Glutamatergic neuron (in vitro differentiated cells): ENCODE data around the gene LAMB4. TPM values are rescaled to one million over a fixed set of nuclear protein-coding genes. Genes with fewer than 3 reads are reported as not detected.

Source experiments
- DNase-seq: peaks from one replicate; pipeline ENCODE4 v3.0.0; 2022
- H3K27ac Mint-ChIP-seq: one replicate; pipeline ENCODE4 v1.8.0; 2020; ENCODE audit warnings: mild to moderate bottlenecking, mixed read lengths, inconsistent platforms; ENCODE audit not compliant: unreplicated experiment
- H3K27me3 Mint-ChIP-seq: one replicate; pipeline ENCODE4 v1.8.0; 2020; ENCODE audit warnings: mild to moderate bottlenecking, moderate library complexity, mixed read lengths, inconsistent platforms; ENCODE audit not compliant: unreplicated experiment
- H3K36me3 Mint-ChIP-seq: one replicate; pipeline ENCODE4 v1.8.0; 2020; ENCODE audit warnings: mild to moderate bottlenecking, mixed read lengths, inconsistent platforms; ENCODE audit not compliant: unreplicated experiment
- H3K4me1 Mint-ChIP-seq: one replicate; pipeline ENCODE4 v1.8.0; 2020; ENCODE audit warnings: mild to moderate bottlenecking, low read depth, mixed read lengths, inconsistent platforms; ENCODE audit not compliant: unreplicated experiment
- H3K4me3 Mint-ChIP-seq: one replicate; pipeline ENCODE4 v1.8.0; 2020; ENCODE audit warnings: mild to moderate bottlenecking, mixed read lengths, inconsistent platforms; ENCODE audit not compliant: unreplicated experiment
- H3K9me3 Mint-ChIP-seq: one replicate; pipeline ENCODE4 v1.8.0; 2020; ENCODE audit warnings: mild to moderate bottlenecking, moderate library complexity, mixed read lengths, inconsistent platforms; ENCODE audit not compliant: unreplicated experiment
- total RNA-seq: library from RNA; stranded (reverse); fragmentation: NEBNext Ultra II Directional; extraction: Animal tissue kit (Norgen Biotek cat#: 25700); gene quantifications from one replicate; pipeline ENCODE4 v1.2.1, GENCODE V29; 2021; ENCODE audit not compliant: unreplicated experiment
- TF ChIP-seq, protein P1 (sequence below): fragments of 200-600 bp; sonication (generic); IDR thresholded peaks from one replicate; pipeline ENCODE4 v1.5.0; 2021; ENCODE audit not compliant: partially characterized antibody, unreplicated experiment

Gene LAMB4
- total RNA-seq, 1 donor from 2014 or later, result not detected

DNA sequence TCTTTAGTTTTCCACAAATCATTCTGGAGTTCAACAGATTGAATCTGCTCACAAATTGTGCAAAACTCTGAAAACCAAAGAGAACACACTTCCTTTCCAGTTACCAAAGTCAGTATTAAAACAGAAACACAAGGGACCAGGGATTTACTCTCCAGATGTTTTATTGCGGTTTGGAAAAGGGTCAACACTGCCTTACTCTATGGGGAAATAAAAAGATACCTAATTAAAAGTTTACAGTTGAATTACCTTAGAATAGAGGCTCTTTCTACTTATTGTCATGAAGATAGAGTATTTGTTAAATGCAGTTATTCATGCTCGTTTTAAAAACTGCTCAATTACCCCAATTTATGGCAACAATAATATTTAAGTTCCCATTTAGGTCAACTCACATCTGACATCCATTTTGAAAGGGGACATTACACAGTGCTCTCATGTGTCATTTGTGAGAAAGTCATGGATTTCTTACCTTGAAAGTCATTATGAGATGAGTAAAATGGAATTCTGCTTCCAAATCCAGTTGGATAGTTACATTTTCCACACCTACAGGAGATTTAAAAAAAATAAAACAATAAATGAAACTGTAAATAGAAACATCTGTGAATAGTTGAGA, 135.6 kb downstream of the LAMB4 start:
- H3K4me1 Mint-ChIP-seq, result peaks cover 56% of the 10 kb centered on the region
- peak overlapping the region; percentile 83 for H3K27ac Mint-ChIP-seq
- H3K4me3 Mint-ChIP-seq, result peak overlapping the region; percentile 52

DNA sequence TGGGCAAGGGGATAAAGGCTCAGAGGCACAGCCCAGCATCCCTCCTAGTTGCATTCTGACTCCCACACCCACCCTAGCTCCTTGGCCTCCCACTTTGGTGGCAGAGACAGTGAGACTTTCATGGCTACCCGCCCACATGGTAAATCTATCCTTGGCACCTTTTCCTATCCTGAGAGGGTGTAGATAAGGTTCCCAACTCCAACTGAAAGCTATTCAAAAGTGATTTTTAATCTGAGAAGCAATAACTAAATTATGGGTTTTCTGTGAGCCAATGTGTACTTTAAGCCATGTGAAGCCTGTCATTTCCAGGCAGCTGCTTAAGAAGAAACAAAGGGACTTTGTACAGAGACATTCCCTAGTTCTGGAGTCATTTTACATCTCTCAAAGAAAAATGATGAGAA, 136.3 kb downstream of the LAMB4 start:
- no peak overlapping the region for H3K4me3 Mint-ChIP-seq
- peaks cover 52% of the 10 kb centered on the region for H3K4me1 Mint-ChIP-seq
- DNase-seq, result no peak
- peaks cover 5% of the 10 kb centered on the region for H3K36me3 Mint-ChIP-seq
- TF ChIP-seq, protein P1, sequence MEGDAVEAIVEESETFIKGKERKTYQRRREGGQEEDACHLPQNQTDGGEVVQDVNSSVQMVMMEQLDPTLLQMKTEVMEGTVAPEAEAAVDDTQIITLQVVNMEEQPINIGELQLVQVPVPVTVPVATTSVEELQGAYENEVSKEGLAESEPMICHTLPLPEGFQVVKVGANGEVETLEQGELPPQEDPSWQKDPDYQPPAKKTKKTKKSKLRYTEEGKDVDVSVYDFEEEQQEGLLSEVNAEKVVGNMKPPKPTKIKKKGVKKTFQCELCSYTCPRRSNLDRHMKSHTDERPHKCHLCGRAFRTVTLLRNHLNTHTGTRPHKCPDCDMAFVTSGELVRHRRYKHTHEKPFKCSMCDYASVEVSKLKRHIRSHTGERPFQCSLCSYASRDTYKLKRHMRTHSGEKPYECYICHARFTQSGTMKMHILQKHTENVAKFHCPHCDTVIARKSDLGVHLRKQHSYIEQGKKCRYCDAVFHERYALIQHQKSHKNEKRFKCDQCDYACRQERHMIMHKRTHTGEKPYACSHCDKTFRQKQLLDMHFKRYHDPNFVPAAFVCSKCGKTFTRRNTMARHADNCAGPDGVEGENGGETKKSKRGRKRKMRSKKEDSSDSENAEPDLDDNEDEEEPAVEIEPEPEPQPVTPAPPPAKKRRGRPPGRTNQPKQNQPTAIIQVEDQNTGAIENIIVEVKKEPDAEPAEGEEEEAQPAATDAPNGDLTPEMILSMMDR, result no peak
- H3K27ac Mint-ChIP-seq, result no peak overlapping the region
- peaks cover 2% of the 10 kb centered on the region for H3K9me3 Mint-ChIP-seq
- no peaks in the 10 kb centered on the region for H3K27me3 Mint-ChIP-seq

More for the DNA sequence above, 135.6 kb downstream of the LAMB4 start:
- Mint-ChIP-seq H3K36me3 (peaks cover 5% of the 10 kb centered on the region), H3K9me3 (peaks cover 2% of the 10 kb centered on the region), H3K27me3 (no peaks in the 10 kb centered on the region)
- TF ChIP-seq, protein P1, result no peak
- no peak for DNase-seq

DNA sequence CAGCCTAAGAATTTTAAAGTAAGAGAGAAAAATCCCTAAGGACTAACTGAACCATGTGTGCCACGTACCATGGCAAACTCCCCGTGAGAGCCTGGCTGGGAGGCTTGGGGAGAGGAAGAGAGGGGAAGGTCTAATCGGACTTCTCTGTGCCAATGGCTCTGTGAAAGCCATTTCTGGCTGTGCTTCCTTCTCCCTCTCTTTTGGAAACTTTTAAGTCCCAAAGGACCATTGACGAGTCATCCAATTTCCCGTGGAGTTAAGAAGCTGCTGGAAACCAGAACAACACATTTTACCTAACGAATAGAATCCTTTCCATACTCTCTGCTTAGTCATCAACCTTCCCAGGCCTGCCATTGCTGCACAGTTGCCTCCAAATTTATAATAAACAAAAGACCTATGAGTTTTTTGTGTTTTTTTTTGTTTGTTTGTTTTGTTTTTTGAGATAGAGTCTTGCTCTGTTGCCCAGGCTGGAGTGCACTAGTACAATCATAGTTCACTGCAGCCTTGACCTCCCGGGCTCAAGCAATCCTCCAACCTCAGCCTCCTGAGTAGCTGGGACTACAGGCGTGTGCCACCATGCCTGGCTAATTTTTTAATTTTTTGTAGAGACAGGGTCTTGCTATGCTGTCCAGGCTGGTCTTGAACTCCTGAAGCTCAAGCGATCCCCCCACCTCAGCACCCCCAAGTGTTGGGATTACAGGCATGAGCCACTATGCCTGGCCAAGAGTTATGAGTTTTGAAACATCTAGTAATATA, 140.4 kb downstream of the LAMB4 start:
- no peaks in the 10 kb centered on the region for H3K27me3 Mint-ChIP-seq
- H3K4me1 Mint-ChIP-seq, result peaks cover 23% of the 10 kb centered on the region
- peaks cover 2% of the 10 kb centered on the region for H3K9me3 Mint-ChIP-seq
- H3K4me3 Mint-ChIP-seq, result no peak overlapping the region
- no peak for DNase-seq
- H3K27ac Mint-ChIP-seq, result no peak overlapping the region
- peaks cover 5% of the 10 kb centered on the region for H3K36me3 Mint-ChIP-seq
- TF ChIP-seq, protein P1, result no peak

DNA sequence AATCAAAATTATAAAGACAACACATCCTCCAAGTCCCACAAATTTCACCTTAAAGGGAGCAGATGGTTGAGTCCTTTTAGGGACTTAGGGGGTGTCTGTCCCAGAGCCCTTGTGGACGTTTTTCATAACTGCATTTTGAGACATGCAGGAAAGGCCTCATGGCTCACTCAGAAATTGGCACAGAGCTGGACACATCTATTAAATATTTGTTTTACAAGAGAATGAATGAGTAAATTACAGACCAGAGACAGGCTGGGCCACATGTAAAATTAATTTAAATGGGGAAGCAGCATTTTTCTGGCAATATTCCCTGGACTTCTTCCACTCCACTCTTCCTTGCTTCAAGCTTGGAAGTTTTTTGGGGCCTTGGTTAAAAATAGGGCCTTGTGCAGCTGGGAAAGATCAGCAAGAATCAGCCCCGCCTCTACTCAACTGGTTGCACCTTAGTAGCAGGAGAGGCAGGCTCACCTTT, 147.2 kb downstream of the LAMB4 start:
- peaks cover 10% of the 10 kb centered on the region for H3K4me1 Mint-ChIP-seq
- TF ChIP-seq, protein P1, result peak; percentile 44
- DNase-seq, result no peak
- H3K27ac Mint-ChIP-seq, result no peak overlapping the region
- no peaks in the 10 kb centered on the region for H3K27me3 Mint-ChIP-seq
- H3K4me3 Mint-ChIP-seq, result no peak overlapping the region
- peaks cover 4% of the 10 kb centered on the region for H3K36me3 Mint-ChIP-seq
- H3K9me3 Mint-ChIP-seq, result no peaks in the 10 kb centered on the region
